GM21367 (cell line): Measurements from ENCODE around the gene HOXC9.
"Not testable (repeated sequence)": the region's sequence is repeated elsewhere in the genome, so short reads cannot be mapped to it uniquely, and the experiment has no call there.

Experiments used
- ATAC-seq: cut with Tn5 transposase; IDR thresholded peaks from one replicate; pipeline ENCODE4 v1.9.1; 2021; ENCODE audit not compliant: unreplicated experiment

Gene HOXC9

DNA sequence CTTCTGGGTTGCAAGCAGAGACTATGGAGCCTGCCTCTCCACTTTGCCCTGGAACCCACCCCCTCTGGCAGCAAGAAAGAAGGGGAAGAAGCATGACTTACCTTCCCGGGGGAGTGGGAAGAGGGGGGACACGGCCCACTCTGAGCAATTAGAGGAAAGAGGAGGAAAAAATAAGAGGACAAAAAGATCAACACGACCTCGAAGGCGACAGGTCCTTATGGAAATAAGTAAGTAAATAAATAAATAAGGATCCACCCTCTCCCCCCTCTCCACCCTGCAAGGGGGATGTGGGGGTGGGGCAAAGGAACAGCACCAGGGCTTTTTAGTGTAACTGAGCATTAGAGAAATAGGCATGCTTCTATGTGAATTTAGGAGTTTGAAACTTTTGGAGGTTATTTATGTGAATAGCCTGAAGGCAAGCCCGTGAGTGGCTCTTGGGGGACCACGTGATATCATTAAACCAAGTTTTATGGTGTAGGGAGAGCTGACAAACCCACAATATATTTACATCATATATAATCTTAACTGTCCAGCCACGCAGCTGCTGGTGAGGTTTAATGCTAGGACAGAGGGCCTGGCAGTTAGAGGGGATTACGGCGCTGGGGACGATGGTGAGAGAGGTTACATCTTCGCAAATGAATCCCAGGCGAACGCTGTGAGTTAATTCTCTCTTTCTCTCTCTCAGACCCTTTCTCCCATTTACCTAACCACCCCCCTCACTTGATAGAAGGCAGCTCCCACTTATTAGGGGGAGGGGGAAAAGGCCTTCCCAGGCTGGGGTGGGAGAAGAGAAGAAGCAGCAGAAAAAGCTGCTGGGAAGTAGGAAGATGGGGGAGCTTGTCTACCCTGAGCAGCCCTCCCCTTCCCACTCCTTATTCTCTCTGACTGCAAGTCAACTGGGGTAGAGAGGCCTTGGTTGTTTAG is 37.7 kb downstream of the HOXC9 start:
- no peak for ATAC-seq

DNA sequence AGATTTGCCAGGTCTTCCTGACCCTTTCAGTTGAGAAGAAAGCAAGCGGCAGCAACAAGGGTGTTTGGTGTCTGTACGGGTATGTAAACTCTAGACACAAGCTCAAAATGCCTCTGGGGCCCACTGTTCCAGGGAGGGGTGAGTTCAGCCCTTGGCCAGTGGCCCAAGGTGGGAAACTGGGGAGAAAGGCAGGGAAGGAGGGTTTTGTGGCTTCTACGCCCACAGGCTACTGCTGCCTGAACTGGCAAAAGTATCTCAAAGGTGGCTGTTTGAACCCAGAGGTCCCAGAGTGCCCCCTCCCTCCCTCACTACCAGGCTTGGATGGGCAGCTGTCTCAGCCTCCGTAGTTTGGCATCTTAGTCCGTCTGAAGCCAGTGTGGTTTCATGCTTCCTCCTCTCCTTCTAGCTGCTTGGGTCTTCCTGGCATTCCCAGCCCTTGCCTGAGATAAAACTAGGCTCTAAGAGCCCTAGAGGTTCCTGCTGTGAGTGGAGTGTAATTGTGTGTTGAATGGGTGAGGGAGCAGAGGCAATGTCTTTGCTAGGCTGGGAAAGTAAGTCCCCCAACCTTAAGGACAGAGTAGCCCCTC is 38.4 kb downstream of the HOXC9 start:
- no peak for ATAC-seq

DNA sequence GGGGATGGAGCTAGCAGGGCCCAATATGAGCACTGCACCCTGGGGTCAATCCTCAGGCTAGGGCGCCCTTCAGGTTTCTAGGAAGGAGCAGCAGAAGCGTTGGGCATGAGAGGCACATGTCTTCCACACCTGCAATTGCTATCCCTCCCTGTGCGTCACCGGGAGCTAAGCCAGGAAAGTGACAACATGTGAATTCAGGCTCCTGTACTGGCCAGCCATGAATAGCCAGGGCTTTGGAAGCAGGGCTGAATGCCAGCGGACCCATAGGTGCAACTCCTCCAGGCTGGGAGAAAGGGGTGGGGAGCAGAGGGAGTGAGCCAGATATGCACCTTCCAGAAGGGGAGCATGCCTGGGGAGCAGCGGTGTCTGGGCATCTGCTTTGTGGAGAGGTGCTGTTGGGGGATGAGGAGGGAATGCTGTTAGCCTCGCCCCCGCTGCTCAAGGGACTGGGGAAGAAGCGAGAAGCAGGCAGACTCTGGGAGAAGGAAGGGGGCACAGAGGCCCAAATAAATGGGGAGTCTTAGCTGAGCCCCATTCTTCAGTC is 39.0 kb downstream of the HOXC9 start:
- ATAC-seq = no peak

DNA sequence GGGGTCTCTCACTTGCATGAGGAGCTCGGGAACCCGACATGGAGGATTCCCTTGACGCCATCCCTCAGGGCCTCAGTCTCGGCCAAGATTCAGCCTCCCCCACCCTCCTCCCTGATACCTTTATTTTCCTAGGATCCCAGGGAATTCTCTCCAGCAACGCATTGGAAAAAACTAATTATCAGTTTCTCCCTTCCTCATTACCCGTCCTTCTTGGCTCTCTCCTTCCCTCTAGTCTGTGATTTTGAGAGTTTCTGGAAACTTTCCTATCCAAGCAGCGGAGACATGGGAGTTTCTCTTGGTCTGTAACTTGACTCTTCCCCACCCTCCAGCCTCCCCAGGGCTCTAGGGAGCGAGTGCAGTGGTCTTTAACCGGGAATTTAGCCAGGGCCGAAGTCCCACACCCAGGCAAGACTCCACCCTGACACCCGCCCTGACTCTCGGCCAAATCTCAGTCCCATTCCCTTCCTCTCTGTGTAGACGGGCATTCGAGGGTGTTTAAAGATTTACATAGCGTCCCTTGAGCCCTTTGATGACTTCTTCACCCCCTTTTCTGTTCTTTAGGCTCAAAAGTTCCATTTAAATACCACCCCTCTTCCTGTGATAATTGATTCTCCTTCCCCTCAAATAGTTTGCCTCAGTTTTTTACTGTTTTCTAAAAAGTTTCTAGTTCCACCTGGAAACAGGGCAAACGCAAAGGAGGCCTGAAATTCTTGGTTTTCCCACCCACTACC is 39.6 kb downstream of the HOXC9 start:
- ATAC-seq = no peak

DNA sequence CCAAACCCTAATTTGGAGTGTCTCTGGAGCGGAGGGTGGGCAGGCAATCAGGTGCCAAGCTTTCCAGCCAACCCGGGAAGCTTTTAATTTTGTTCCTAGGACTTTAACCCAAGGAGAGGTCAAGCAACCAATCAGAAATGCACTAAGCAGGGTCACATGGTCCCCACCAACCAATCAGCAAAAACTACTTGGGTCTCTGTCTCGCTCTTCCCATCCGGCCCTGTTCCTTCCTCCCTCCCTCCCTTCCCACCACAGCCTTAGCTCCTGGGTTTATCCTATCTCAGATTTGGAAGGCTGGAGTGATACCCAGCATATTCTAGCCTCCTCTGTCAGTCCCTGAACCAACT is 40.2 kb downstream of the HOXC9 start:
- no peak for ATAC-seq

DNA sequence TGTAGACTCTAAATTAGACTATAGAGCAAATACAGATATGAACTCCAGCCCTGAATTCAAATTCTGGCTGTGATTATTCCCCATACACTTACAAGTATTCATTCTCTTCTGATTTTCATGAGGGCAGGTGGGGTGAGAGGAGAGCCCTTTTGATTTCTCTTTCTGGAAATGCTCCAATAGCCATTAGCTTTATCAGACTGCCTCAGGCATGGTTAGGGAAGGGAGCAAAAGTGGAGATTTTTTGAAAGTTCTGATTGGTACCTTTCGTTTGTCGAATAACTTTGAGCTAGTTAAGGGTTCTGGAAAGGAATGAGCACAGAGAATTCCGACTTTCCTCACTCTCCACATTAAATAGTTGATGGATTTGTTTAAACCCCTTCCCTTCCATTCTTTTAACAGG is 40.7 kb downstream of the HOXC9 start:
- ATAC-seq = no peak

DNA sequence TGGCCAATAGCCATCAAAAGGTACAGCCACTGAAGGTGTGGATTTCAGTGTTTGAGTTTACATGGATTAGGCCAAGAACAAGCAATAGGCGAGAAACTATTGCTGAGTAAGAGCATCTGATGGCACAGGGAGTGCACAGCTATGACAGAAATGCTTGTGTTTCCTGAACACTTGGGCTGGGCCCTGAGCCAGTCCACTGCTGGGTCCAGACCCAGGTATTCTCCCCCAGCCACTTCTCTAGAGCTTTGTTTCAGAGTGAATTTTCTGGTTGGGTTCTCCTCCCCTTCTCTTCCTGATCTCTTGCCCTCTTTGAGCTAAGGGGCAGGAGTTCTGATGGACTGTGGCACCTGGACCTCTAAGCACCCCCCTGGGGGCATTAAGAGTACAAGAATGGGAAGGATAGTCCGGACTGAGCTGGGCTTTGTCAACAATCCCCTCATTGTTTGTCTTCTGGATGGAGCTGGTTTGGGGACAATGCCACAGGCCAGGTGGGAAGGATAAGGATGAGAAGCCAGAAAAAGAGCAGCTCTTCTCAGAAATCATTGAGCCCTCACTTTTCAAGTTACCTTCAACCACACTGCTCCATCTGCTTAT is 41.2 kb downstream of the HOXC9 start:
- ATAC-seq = no peak

DNA sequence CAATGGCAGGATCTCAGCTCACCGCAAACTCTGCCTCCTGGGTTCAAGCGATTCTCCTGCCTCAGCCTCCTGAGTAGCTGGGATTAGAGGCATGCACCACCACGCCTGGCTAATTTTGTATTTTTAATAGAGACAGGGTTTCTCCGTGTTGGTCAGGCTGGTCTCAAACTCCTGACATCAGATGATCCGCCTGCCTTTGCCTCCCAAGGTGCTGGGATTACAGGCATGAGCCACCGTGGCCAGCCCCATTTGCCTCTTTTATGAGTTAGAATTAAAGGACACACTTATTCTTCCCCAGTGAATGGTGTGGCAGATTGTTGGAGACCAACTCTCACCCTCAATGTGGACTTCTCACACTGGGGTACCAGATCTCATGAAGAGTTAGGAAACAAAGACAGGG is 42.1 kb downstream of the HOXC9 start:
- ATAC-seq = not testable (repeated sequence)

DNA sequence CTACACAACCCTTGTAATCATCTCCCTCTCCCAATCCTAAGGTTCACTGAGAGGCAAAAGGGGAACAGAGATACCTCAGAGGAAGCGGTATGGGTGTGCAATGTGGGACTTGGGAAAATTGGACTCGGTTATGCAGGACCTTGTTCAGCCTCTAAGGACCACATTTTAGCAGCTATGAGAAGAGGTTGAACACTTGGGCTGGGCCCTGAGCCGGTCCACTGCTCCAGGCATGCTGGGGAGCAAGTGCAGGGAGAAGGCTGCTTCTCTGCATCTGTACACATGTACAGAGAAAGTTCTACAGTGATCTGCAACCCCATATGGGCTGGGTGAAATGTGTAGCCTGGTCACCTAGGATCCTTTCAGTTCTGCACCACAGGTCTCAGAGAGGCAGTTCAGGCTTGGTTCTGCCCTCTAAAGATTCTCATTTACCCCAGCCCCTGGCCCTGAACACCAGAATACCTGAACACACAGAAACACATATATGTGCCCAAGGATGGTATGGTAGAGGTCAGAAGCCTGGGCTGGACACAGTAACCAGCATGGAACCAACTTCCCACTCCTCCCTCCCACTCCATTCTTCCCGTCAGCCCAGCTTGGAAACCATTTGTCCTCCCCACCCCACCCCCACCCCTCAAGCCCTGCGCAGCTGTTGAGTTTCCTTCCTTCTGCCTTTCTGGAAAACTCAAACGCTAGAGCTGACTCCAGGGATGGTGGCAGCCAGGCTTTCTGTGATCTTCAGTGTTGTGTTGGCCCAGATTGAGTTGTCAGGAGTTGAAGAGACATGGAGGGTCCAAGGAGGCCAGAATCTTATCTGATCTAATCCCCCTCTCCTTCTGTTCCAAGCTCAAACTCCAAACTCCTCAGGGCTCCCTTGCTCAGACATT is 43.3 kb downstream of the HOXC9 start:
- ATAC-seq = no peak

DNA sequence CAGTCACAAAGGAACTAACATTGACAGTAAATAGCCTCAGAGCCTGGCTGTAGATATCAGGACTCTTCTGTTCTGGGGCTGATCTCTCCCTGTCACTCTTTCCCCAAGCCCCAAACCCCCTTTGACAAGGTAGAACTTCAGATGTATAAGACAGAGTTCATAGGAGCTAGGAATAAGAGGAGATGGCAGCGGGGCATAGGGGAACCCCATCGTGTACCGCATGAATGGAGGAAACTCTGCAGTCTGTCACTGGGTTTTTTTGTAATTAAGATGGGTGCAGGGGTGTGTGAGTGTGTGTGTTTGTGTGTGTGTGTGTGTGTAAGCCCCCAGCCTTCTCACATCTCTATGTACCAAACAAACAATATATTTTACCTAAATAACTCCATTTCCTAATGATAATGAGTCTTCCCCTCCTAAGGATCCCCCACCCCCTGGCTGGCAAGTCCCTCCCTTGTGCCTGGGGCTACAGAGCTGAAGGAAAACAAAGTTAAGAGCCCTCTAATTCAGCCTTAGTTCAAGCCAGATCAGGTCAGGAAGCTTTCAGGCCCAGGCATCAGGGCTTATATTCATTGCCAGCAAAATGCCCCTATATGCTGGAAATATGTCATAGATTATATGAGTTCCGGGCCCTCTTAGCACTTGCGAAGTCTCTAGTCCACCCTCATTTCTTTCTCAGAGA is 44.6 kb downstream of the HOXC9 start:
- no peak for ATAC-seq

DNA sequence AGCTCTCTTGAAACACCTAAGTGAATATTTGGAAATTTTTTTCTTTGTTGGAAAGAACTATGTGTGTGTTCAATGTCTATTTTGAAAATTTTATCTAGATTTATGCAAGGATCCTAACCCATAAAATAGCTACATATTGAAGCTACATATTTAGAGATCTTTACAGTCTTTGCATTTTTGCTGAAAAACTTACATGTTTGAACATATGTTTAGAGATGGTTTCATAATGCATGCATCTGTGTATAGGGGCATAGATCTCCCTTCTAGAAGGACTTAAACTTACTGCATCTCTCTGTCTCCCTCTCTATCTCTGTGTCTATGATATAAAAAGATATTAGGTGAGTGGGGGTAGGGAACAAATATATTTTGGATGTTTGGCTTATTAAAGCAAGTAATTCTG is 45.4 kb downstream of the HOXC9 start:
- no peak for ATAC-seq

DNA sequence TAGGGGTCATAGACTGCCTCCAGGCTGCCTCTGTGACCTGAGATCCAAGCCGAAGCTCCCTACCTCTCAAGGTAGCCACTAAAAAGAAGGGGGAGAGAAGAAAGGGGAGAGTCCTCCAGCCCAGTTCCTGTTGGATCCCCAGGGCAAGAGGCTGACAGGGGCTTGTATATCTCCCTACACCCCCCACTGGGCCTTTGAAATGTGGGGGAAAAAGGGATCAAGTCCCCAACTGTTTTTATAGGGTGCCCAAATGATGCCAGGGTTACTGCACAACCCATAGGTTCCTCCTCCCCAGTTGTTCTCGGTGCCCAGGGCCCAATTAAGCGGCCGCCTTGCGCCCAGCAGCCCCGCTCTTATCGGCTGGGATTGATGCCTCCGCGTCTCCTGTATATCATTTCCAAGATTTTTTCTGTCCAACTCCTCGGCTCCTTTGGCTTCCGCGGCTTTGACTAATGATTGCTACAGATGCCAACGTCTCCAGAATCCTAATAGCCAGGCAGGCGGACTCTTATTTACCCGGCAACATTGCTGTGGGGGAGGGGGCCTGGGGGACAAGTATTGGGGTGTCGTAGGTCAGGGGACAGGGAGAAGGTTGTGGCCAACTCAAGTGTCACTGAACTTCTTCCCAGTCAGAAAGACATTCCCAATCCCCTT is 46.0 kb downstream of the HOXC9 start:
- no peak for ATAC-seq

DNA sequence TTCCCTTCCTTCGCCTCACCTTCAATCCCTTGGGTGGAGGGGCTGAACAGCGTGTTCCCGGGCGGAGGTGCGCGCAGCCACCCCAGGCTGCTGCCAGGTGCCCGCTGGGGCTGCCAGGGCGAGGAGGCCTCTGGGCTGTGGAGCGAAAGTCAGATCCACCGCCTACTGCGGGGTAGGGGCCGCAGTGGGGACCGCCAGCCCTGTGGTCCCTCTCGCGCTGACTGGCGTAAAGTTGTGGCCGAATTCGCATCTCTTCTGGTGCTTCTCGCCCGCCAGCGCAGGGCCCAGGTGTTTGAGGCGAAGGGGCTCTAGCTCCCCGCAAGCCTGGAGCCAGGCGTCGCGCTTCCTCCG is 46.8 kb downstream of the HOXC9 start:
- ATAC-seq = no peak

DNA sequence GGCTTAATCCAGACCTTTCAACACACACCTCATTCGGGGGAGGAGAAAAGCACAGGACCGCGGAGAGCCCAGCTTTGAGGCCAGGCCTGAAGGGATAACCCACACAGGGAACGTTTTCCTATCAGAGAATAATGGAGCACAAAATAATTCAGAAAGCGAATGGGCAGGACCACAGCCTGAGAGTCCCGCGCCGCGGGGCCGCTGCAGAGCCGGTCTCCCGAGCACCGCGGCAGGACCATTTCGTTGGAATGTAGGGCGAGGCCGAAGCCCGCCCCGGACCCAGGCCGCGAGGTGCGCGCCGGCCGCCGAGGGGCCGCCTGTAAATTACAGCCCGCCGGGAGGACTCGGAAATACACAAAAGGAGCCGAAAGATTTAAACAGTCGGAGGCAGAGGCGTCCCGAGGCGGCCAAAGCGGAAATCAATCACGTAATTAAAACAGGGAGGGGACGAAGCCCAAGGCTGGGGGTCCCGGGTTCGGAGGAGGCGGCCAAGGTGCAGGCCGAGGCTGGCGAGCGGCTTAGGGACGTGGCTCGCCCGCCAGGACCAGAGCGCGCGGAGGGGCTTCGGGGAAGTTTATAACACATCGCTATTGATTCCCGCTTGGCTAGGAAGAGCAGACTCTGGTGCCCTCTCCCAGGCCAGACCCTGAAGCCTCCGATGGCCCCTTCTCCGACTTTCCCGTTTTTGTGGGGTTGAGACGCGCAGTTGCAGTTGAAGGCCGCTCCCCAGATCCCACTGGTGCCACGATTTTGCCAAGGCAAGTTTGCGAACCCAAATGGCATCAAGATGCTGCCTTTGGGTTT is 47.4 kb downstream of the HOXC9 start:
- no peak for ATAC-seq

DNA sequence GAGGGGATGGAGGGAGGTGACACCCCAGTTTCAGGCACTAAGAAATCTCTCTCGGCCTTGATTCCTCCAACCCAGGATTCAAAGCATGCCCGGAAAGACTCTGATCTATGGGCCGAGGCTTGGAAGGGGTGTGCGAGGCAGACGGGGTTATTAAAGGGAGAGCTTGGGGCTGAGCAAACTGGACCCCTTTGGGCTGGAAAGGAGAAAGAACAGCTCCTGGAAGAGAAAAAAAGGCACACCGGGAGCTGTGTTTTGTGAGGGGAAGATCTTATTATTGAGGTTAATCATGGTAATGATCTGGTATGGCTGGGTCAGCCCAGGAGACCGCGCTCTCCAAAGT is 48.0 kb downstream of the HOXC9 start:
- no peak for ATAC-seq

DNA sequence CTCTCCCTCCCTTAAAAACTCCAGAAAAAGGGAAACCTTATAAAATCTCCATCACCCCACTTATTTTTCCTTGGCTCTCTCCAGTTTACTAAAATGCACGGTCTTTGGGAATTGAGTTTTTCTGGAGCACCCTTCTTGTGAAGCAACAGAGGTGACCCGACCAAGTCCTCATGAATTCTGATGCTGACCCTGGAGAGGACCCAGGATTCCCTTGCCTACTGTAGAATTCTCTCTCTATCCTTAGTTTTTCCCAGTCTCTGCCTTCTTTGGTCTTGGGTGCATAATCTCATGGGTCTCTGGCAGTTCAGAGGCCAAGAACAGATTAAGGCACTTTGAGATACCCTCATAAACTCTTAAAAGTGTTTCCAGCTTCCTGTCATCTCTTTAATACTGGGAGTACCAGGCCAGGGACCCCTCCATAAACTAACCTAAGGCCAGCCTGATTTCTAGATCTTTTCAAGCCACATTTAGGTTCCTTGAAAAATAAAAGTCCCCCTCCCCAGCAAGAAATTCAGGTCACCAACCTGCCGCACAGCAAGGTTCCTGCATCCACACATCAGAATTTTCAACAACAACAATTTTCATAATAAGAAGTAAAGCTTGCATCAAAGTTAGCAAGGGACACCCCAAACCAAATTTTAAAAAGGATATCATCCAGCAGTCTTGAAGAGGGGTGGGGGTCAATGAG is 48.6 kb downstream of the HOXC9 start:
- ATAC-seq = no peak

DNA sequence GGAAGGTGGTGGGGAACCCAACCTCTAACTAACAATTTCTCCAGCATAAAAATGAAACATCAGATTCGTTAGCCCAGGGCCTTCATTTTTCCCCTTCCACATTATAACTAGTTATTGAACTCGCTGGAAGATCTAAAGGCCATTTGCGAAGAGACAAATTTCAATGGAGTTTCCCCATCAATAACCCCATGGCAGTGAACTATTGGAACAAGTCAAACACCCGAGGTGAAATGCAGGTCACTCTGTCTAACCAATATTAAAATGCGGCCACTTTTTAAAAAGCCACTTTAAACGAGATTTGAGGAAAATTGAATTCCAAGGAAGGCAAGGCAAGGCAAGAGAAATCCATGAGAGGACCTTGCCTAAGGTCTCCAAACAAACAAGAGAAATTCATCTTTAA is 49.1 kb downstream of the HOXC9 start:
- ATAC-seq = no peak

DNA sequence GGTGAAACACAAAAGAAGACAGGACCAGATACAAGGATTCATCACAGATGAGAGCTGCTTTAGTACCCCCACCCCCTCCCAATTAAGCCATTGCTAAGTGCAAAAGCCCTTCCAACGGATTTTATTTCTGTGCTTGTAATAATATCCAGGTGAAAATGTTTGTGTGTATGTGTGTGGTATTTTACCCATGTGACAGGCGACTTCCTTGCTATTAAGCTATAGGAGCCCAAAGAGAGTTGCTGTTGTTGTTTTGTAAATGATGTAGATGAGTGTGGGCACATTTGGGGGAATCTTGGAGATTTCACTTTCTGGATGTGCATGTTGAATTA is 50.5 kb downstream of the HOXC9 start:
- ATAC-seq = no peak
